MM.1S (cell line): ENCODE data around the gene MED13.

Experiments
- DNase-seq: peaks from one replicate; pipeline ENCODE4 v3.0.0-alpha.2; 2015
- H2AFZ ChIP-seq: fragments of 300-600 bp; sonication (generic); 2 replicates; pipeline ENCODE4 v1.6.0; 2016; ENCODE audit warnings: antibody characterized with exemption, low read length
- H3F3A ChIP-seq: fragments of 300-600 bp; sonication (generic); 2 replicates; pipeline ENCODE4 v1.6.1; 2016; ENCODE audit warnings: mild to moderate bottlenecking, antibody characterized with exemption, low read length, moderate library complexity, mixed read lengths; ENCODE audit not compliant: insufficient read depth
- H3K27ac ChIP-seq: fragments of 300-600 bp; sonication (generic); 2 replicates; pipeline ENCODE4 v1.5.1; 2016; ENCODE audit warnings: mild to moderate bottlenecking, low read length
- H3K27me3 ChIP-seq: fragments of 300-600 bp; sonication (generic); replicated peaks from 2 replicates; pipeline ENCODE4 v1.6.0; 2016; ENCODE audit warnings: low read length; ENCODE audit not compliant: insufficient read depth
- H3K36me3 ChIP-seq: fragments of 300-600 bp; sonication (generic); replicated peaks from 2 replicates; pipeline ENCODE4 v1.6.1; 2016; ENCODE audit warnings: mild to moderate bottlenecking, low read length, mixed read lengths; ENCODE audit not compliant: insufficient read depth
- H3K4me1 ChIP-seq: fragments of 300-600 bp; sonication (generic); 2 replicates; pipeline ENCODE4 v1.6.1; 2016; ENCODE audit warnings: low read length, mixed read lengths
- H3K4me2 ChIP-seq: fragments of 300-600 bp; sonication (generic); 2 replicates; pipeline ENCODE4 v1.6.0; 2016; ENCODE audit warnings: low read depth, low read length
- H3K4me3 ChIP-seq: fragments of 300-600 bp; sonication (generic); 2 replicates; pipeline ENCODE4 v1.5.1; 2016; ENCODE audit warnings: low read length, mixed read lengths
- H3K79me2 ChIP-seq: fragments of 300-600 bp; sonication (generic); 2 replicates; pipeline ENCODE4 v1.6.1; 2016; ENCODE audit warnings: mixed run types, low read length, mixed read lengths
- H3K9ac ChIP-seq: fragments of 300-600 bp; sonication (generic); 2 replicates; pipeline ENCODE4 v1.6.1; 2016; ENCODE audit warnings: low read length, mixed read lengths
- H3K9me2 ChIP-seq: fragments of 300-600 bp; sonication (generic); replicated peaks from 2 replicates; pipeline ENCODE4 v1.6.1; 2016; ENCODE audit warnings: mild to moderate bottlenecking, low read length, mixed read lengths; ENCODE audit not compliant: insufficient read depth
- H3K9me3 ChIP-seq: fragments of 300-600 bp; sonication (generic); replicated peaks from 2 replicates; pipeline ENCODE4 v1.6.1; 2016; ENCODE audit warnings: mild to moderate bottlenecking, low read length, mixed read lengths; ENCODE audit not compliant: insufficient read depth
- H4K20me1 ChIP-seq: fragments of 300-600 bp; sonication (generic); 2 replicates; pipeline ENCODE4 v1.6.1; 2016; ENCODE audit warnings: mild to moderate bottlenecking, low read length, moderate library complexity, mixed read lengths; ENCODE audit not compliant: insufficient read depth
- CTCF ChIP-seq: fragments of 300-600 bp; sonication (generic); IDR thresholded peaks from 2 replicates; pipeline ENCODE4 v1.5.1; 2016; ENCODE audit warnings: antibody characterized with exemption, low read length, mixed read lengths
- EZH2 ChIP-seq: fragments of 300-600 bp; sonication (generic); optimal IDR thresholded peaks from 2 replicates; pipeline ENCODE3; 2017; ENCODE audit warnings: low read depth, mild to moderate bottlenecking, antibody characterized with exemption, low read length, mixed read lengths
- EZH2phosphoT487 ChIP-seq: fragments of 300-600 bp; sonication (generic); IDR thresholded peaks from 2 replicates; pipeline ENCODE4 v1.6.1; 2018; ENCODE audit warnings: antibody characterized with exemption, low read length

The MED13 gene

GRCh38 chr17:62014526-62014925, 50.6 kb downstream of the MED13 start:
- no peak overlapping the region for H3K9ac ChIP-seq
- H3K9me2 ChIP-seq: no peaks in the 10 kb centered on the region
- H3K27ac ChIP-seq: no peak overlapping the region
- H3K9me3 ChIP-seq: no peaks in the 10 kb centered on the region
- H3K79me2 ChIP-seq: peaks cover 22% of the 10 kb centered on the region
- TF ChIP-seq CTCF (no peak), EZH2phosphoT487 (no peak), EZH2 (no peak)
- H4K20me1 ChIP-seq: 0 out of 2 replicates have a peak, but pooled peaks cover 3% of the 10 kb centered on the region
- no peak overlapping the region for H2AFZ ChIP-seq
- no peak overlapping the region for H3K4me3 ChIP-seq
- no peaks in the 10 kb centered on the region; the same call in 1 of the 2 replicates for H3F3A ChIP-seq
- peaks cover 1% of the 10 kb centered on the region for H3K36me3 ChIP-seq
- H3K27me3 ChIP-seq: no peaks in the 10 kb centered on the region
- no peak for DNase-seq
- no peak overlapping the region for H3K4me2 ChIP-seq
- H3K4me1 ChIP-seq: no peaks in the 10 kb centered on the region

DNA sequence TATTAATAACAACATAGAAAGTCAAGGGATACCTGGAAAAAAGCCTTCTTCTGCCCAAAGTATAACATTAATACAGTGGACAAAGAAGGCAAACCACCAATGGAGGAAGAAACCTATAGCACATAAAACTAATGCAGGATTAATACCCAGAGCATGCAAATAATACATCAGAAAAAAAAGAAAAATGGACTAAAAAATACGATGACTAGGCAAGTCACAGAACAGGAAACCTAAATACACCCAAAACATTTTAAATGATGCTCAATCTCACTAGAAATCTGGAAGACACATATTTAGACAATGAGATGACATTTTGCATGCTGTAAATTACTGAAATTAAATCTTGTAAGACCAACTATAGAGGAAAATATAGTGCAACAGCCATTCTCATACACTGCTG, 55.9 kb downstream of the MED13 start:
- no peaks in the 10 kb centered on the region for H3K4me1 ChIP-seq
- H3K79me2 ChIP-seq: peaks cover 38% of the 10 kb centered on the region
- no peak overlapping the region for H3K27ac ChIP-seq
- no peaks in the 10 kb centered on the region for H3F3A ChIP-seq
- no peak overlapping the region for H3K4me2 ChIP-seq
- no peak for DNase-seq
- no peaks in the 10 kb centered on the region for H3K27me3 ChIP-seq
- H3K4me3 ChIP-seq: no peak overlapping the region
- peaks cover 7% of the 10 kb centered on the region for H3K36me3 ChIP-seq
- no peak overlapping the region for H3K9ac ChIP-seq
- H2AFZ ChIP-seq: no peak overlapping the region
- TF ChIP-seq CTCF: no peak
- no peak for TF ChIP-seq EZH2phosphoT487
- TF ChIP-seq EZH2: no peak
- no peaks in the 10 kb centered on the region for H3K9me3 ChIP-seq
- H4K20me1 ChIP-seq: peaks cover 3% of the 10 kb centered on the region; the same call in 1 of the 2 replicates
- no peaks in the 10 kb centered on the region for H3K9me2 ChIP-seq

DNA sequence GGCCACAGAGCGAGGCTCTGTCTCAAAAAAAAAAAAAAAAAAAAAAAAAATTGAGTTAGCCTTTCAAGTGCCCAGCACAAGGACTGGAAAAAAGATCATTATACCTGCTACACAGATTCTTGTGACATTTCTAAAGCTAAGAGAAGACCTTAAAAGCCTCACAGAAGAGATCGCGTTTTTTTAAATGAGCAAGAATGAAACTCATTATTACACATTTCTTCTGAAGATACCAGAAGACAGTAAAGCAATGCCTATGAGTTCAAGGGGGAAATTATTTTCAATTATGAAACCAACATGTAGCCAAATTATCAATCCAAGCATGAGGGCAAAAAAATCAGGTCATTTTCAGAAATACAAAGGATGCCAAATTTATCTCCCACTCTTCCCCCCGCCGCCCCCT, 56.8 kb downstream of the MED13 start:
- TF ChIP-seq CTCF (no peak), EZH2phosphoT487 (no peak), EZH2 (no peak)

More for the DNA sequence above, 56.8 kb downstream of the MED13 start:
- no peak overlapping the region for H3K27ac ChIP-seq
- H3K27me3 ChIP-seq: no peaks in the 10 kb centered on the region
- no peaks in the 10 kb centered on the region for H3K4me1 ChIP-seq
- no peaks in the 10 kb centered on the region for H3K9me3 ChIP-seq
- no peaks in the 10 kb centered on the region for H3K9me2 ChIP-seq
- H3K9ac ChIP-seq: no peak overlapping the region
- peaks cover 46% of the 10 kb centered on the region for H3K79me2 ChIP-seq
- no peaks in the 10 kb centered on the region for H3F3A ChIP-seq
- no peak overlapping the region for H3K4me2 ChIP-seq
- peaks cover 15% of the 10 kb centered on the region for H3K36me3 ChIP-seq
- no peak overlapping the region for H3K4me3 ChIP-seq
- peaks cover 3% of the 10 kb centered on the region; the same call in 1 of the 2 replicates for H4K20me1 ChIP-seq
- DNase-seq: no peak
- no peak overlapping the region for H2AFZ ChIP-seq
